HG03039 (cell line): ENCODE measurements around the gene SELPLG.
"Not testable (repeated sequence)": the region's sequence is repeated elsewhere in the genome, so short reads cannot be mapped to it uniquely, and the experiment has no call there.

Experiments used
- ATAC-seq: cut with Tn5 transposase; IDR thresholded peaks from one replicate; pipeline ENCODE4 v1.9.1; 2021; ENCODE audit warnings: mild to moderate bottlenecking, moderate library complexity; ENCODE audit not compliant: unreplicated experiment

SELPLG gene

GRCh38 chr12:108575199-108575912 is 58.3 kb downstream of the SELPLG start:
- ATAC-seq: no peak

GRCh38 chr12:108574276-108574675 is 59.4 kb downstream of the SELPLG start:
- ATAC-seq: not testable (repeated sequence)

GRCh38 chr12:108573317-108573716 is 60.4 kb downstream of the SELPLG start:
- ATAC-seq: no peak

GRCh38 chr12:108572166-108572790 is 61.4 kb downstream of the SELPLG start:
- no peak for ATAC-seq
